Adipose tissue (tissue), 3 donors: Measurements from ENCODE around the gene POLR2A. TPM values are rescaled to one million over a fixed set of nuclear protein-coding genes. Genes with fewer than 3 reads are reported as not detected.
"Not testable (repeated sequence)": the region's sequence is repeated elsewhere in the genome, so short reads cannot be mapped to it uniquely, and the experiment has no call there.

Experiments
- H3K27ac ChIP-seq: one replicate; pipeline ENCODE4 v1.5.1; 2013; ENCODE audit warnings: low read depth, low read length
- WGBS, 3 donors: extraction: QIAGEN DNeasy Blood & Tissue Kit; methylation state at CpG; one replicate each; pipeline ENCODE4 v1.1.7; 2013; 5-methylcytosine and 5-hydroxymethylcytosine counted together
- polyA plus RNA-seq, 3 donors: library from polyadenylated mRNA; stranded (reverse); fragments of 200-250 nt; gene quantifications; one replicate each; pipeline ENCODE4 v1.2.3, GENCODE V29; 2013
- donor health status: healthy with polysubstance abuse.
- donor health status: Bipolar disorder and iron deficiency.
- donor health status: healthy.

Gene POLR2A
- polyA plus RNA-seq, 3 donors = 20.9 to 35.4 (median 24.6) TPM

- no peak overlapping the region for H3K27ac ChIP-seq
- 85 to 96% (median 90%) methylated on average over 6 to 7 of the region's 7 CpGs for WGBS, 3 donors
Measured at GRCh38 chr17:7448461-7448860, 35.7 kb upstream of the POLR2A start.

GRCh38 chr17:7459961-7460545, 24.1 kb upstream of the POLR2A start:
- 67 to 75% (median 75%) methylated on average over 3 of the region's 3 CpGs for WGBS, 3 donors
- H3K27ac ChIP-seq = no peak overlapping the region

GRCh38 chr17:7460850-7461660, 23.1 kb upstream of the POLR2A start:
- 94 to 98% (median 96%) methylated on average over 7 of the region's 7 CpGs for WGBS, 3 donors
- H3K27ac ChIP-seq = no peak overlapping the region

- 90 to 92% (median 90%) methylated on average over 38 to 44 of the region's 44 CpGs for WGBS, 3 donors
- H3K27ac ChIP-seq = no peak overlapping the region
Measured at GRCh38 chr17:7462474-7463371, 21.4 kb upstream of the POLR2A start.

- H3K27ac ChIP-seq = no peak overlapping the region
- 86 to 90% (median 86%) methylated on average over 14 of the region's 14 CpGs for WGBS, 3 donors
Measured at GRCh38 chr17:7463372-7463846, 20.8 kb upstream of the POLR2A start.

- H3K27ac ChIP-seq = no peak overlapping the region
- 90 to 92% (median 91%) methylated on average over 9 of the region's 9 CpGs for WGBS, 3 donors
Measured at GRCh38 chr17:7464081-7464480, 20.1 kb upstream of the POLR2A start.

GRCh38 chr17:7465597-7466275, 18.4 kb upstream of the POLR2A start:
- no peak overlapping the region for H3K27ac ChIP-seq
- 89 to 93% (median 89%) methylated on average over 32 to 33 of the region's 33 CpGs for WGBS, 3 donors

- no peak overlapping the region for H3K27ac ChIP-seq
- WGBS, 3 donors = 71 to 87% (median 72%) methylated on average over 9 of the region's 9 CpGs
Measured at GRCh38 chr17:7466318-7466638, 17.9 kb upstream of the POLR2A start.

- WGBS, 3 donors = 48 to 84% (median 56%) methylated on average over 16 of the region's 16 CpGs
- no peak overlapping the region for H3K27ac ChIP-seq
Measured at GRCh38 chr17:7466639-7467341, 17.4 kb upstream of the POLR2A start.

- 80 to 91% (median 90%) methylated on average over 3 of the region's 3 CpGs for WGBS, 3 donors
- no peak overlapping the region for H3K27ac ChIP-seq
Measured at GRCh38 chr17:7467498-7467897, 16.7 kb upstream of the POLR2A start.

GRCh38 chr17:7468290-7468689, 15.9 kb upstream of the POLR2A start:
- 92 to 94% (median 94%) methylated on average over 11 of the region's 11 CpGs for WGBS, 3 donors
- H3K27ac ChIP-seq = no peak overlapping the region

GRCh38 chr17:7468804-7469389, 15.3 kb upstream of the POLR2A start:
- 77 to 80% (median 78%) methylated on average over 12 of the region's 12 CpGs for WGBS, 3 donors
- H3K27ac ChIP-seq = no peak overlapping the region

- 77 to 94% (median 85%) methylated on average over 12 of the region's 12 CpGs for WGBS, 3 donors
- not testable (repeated sequence) for H3K27ac ChIP-seq
Measured at GRCh38 chr17:7469843-7470242, 14.3 kb upstream of the POLR2A start.

GRCh38 chr17:7470457-7470973, 13.7 kb upstream of the POLR2A start:
- not testable (repeated sequence) for H3K27ac ChIP-seq
- 53 to 82% (median 80%) methylated on average over 8 of the region's 8 CpGs for WGBS, 3 donors

GRCh38 chr17:7471729-7472128, 12.4 kb upstream of the POLR2A start:
- H3K27ac ChIP-seq = no peak overlapping the region
- WGBS, 3 donors = 61 to 93% (median 90%) methylated on average over 2 of the region's 2 CpGs

- WGBS, 3 donors = 67 to 83% (median 68%) methylated on average over 8 of the region's 8 CpGs
- H3K27ac ChIP-seq = not testable (repeated sequence)
Measured at GRCh38 chr17:7474767-7475166, 9.4 kb upstream of the POLR2A start.

GRCh38 chr17:7475764-7476422, 8.3 kb upstream of the POLR2A start:
- WGBS, 3 donors = 53 to 58% (median 53%) methylated on average over 15 of the region's 15 CpGs

More at GRCh38 chr17:7475764-7476422, 8.3 kb upstream of the POLR2A start:
- no peak overlapping the region for H3K27ac ChIP-seq
